Activated CD8-positive, alpha-beta memory T cell treated with anti-CD3 and anti-CD28 coated beads for 24 hours (primary cell): ENCODE results near the gene CAMK1G.

Experiments
- DNase-seq: peaks from one replicate; pipeline ENCODE4 v3.0.0-alpha.2; 2020

Gene CAMK1G

DNA sequence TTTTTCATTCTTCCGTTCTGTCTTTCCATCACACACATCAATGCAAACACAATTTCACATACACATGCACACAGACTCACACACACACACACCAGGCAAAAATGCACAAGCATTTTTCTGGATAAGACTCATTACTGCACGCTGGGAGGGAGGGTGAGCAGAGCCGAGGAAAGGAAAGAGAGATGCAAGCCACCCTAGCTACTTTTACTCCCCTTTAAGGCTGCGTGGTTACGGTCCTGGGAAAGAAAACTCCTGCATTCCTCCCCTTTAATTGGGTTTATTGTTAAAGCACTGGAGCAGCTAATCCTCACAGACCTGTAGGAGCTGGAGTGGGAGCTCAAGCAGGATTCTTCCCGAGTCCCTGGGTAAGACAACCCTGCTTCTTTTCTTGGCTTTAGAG lies at the start of gene CAMK1G:
Gene CAMK1G (plus strand): TSS at position 307 of the 400 bp plus-strand sequence. CDS start 11,270 bp downstream, outside the sequence.
- no peak for DNase-seq

- no peak for DNase-seq
Observed at GRCh38 chr1:209534496-209535250, 48.8 kb upstream of the CAMK1G start.

DNA sequence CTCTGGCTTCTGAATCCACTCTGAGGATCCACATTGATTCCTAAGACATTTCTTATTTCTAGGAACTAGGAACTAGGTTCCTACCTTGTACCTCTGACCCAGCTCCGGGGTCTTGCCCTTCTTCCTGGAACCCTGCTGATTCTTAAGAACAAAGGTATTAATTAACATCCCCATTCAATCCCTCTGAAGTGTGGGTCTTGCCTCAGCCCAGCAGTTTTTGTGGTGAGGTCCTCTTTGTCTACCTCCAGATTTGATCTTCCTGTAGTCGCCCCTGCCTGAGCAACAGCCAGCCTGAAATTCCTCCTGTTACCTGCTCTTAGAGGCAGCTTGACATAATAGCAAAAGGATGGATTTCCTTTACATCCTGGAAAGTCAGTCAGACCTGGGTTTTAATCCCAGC lies 46.7 kb upstream of the CAMK1G start:
- no peak for DNase-seq

- DNase-seq: no peak
Observed at GRCh38 chr1:209537336-209538114, 46.0 kb upstream of the CAMK1G start.

- DNase-seq: no peak
Observed at GRCh38 chr1:209539576-209539975, 43.9 kb upstream of the CAMK1G start.

GRCh38 chr1:209542585-209542984 lies 40.9 kb upstream of the CAMK1G start:
- DNase-seq: no peak

GRCh38 chr1:209544098-209544497 lies 39.4 kb upstream of the CAMK1G start:
- no peak for DNase-seq

DNA sequence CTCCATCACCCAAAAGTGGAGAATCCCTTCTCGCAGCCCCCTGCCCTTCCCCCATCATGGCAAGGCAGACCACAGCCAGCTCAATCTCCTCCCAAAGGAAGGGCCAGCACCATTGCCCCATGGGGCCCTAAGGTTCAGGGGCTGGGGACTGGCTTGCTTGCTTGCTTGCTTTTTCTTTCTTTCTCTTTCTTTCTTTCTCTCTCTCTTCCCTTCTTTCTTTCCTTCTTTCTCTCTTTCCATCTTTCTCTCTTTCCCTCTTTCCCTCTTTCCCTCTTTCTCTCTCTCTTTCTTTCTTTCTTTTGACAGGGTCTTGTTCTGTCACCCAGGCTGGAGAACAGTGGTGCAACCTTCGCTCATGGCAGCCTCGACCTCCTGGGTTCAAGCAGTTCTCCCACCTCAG lies 38.1 kb upstream of the CAMK1G start:
- no peak for DNase-seq

DNA sequence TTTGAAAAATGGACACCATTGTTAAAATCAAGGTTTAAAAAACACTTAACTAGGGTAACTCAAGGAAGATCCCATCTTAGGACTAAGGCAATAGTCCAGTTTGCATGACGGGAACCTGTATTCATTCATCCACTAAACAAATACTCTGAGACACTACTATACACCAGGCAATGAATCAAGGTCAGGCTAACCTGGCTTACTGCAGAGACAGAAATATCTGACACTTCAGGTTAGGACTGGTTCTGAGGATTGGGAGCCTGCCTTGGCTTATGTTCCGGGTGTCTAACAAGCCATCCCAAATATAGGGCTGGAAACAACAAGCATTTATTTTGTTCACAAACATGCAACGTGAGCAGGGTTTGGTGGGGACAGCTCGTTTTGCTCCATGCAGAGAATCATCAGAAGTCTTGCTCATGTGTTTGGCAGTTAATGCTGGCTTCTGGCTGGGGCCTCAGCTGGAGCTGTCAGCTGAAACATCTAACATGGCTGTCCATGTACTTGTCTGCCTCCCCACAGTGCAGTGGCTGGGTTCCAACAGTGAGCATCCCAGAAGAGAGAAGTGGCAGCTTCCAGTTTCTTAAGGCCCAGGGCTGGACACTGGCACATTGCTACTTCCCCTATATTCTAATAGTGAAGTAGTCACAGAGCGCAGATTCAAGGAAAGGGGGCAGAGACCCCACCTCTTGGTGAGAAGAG lies 37.0 kb upstream of the CAMK1G start:
- no peak for DNase-seq

- DNase-seq: no peak
Observed at GRCh38 chr1:209547626-209548025, 35.9 kb upstream of the CAMK1G start.

DNA sequence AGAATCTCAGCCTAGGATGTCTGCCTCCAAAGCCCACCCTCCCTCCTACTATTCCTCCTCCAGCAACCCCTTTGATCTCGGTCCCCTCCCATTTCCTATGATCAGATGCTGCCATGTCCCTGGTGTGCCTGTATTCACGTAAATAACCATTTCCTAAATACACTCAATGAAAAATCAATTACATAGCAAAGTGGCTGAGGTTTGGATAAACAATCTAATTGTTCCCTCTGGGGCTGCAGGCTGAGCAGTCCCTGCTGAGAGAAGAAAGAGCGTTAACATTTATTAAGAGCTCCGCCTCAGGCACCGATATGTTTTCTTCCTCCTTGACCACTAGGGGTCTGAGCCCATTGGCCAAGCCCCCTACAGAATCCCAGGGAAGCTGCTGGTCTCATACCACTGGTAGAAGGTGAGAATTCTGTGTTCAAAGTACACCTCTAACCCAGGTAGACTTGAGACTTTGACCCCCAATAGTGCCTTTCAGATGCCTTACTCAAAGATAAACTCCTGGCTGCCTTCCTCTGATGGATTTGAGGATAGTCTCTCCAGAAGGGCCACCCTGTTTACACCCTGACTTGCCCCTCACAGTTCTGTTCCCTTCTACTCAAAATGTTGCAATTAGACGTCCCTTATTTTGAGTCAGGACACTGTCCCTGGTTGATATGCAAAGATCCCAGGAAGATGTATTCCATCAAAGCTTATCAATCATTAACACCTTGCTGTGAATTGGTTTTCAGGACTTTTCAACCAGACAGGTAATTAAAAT lies 33.9 kb upstream of the CAMK1G start:
- DNase-seq: no peak

- DNase-seq: no peak
Observed at GRCh38 chr1:209550519-209550918, 33.0 kb upstream of the CAMK1G start.

GRCh38 chr1:209552406-209553264 lies 30.9 kb upstream of the CAMK1G start:
- no peak for DNase-seq

GRCh38 chr1:209554761-209555611 lies 28.5 kb upstream of the CAMK1G start:
- no peak for DNase-seq

DNA sequence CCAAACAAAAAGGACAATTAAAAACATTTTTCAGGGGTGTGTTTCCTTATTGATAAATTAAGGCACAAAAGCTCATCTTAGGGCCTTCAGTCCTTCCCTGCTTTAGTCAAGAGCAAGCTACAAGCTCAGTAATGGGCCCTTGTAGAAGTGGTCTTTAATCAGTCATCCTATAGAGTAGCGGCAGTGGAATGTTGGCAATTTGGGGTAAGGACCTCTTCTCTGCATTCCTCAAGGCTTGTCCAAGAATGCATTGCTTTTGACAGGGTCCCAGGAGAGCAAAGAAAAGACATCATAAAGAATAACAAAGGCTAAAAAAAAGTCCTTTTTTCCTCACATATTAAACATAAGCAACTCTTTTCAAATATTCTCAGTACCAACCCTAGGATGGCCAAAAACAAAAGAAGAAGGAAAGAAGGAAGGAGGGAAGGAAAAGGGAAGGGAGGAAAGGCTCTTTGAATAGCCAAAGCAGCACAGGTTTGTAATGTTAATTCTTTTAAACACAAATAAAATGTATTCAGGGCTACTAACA lies 27.3 kb upstream of the CAMK1G start:
- DNase-seq: no peak

- no peak for DNase-seq
Observed at GRCh38 chr1:209557221-209557620, 26.3 kb upstream of the CAMK1G start.

DNA sequence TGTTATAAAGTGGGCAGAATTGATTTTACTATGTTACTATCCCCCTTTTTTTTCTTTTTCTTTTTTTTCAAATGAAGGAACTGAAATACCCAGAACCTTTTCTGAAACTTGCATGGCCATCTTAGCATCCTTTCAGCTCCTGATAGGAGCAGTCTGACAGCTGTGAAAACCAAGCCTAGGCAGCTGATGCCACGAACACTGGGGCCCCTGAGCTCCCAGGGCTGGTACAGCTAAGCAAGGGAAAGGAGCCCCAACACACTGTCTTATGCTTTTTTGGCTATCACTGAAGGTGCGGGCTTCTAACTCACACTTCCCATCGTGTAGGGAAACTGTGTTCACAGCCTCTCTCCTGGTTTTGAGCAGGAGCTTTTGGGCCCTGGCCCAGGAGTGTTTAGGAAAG lies 23.0 kb upstream of the CAMK1G start:
- DNase-seq: no peak

GRCh38 chr1:209560952-209561351 lies 22.6 kb upstream of the CAMK1G start:
- no peak for DNase-seq

DNA sequence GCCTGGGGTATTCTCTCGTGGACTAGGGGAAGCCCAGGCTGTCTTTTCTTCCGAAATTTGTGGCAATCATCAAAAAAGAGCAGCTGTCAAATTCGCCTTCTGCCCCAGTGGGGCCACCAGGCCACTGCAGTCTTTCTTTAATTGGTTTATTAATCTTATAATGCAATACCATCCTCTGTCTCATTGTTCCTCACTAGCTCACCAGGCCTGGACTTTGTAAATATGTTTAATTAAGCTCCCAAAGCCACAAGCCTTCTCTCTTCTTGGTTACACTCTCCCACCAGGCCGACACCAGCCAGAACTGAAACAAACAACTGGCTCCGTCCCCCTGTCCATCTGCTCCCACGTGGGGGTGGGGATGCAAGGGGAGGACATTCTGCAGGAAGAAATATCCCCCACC lies 22.0 kb upstream of the CAMK1G start:
- DNase-seq: no peak

GRCh38 chr1:209564849-209565248 lies 18.7 kb upstream of the CAMK1G start:
- DNase-seq: no peak
